CD14-positive monocyte (primary cell): ENCODE measurements around the gene NKD2. TPM values are rescaled to one million over a fixed set of nuclear protein-coding genes. Genes with fewer than 3 reads are reported as not detected.

Source experiments
- DNase-seq, 3 donors: peaks; one replicate each; pipeline ENCODE4 v3.0.0-alpha.2; 2011 to 2022
- H2AFZ ChIP-seq: 2 replicates; pipeline ENCODE4 v1.6.0; 2012; ENCODE audit warnings: mild to moderate bottlenecking, low read depth, low read length, inconsistent platforms; ENCODE audit not compliant: insufficient read depth, poor library complexity, severe bottlenecking
- H3K27ac ChIP-seq, 2 donors: 1 replicate in 1 of 2; 2 replicates in 1 of 2; pipeline ENCODE4 v1.5.1; 2012 to 2013; ENCODE audit warnings: low read length in 2 of 2, control low read depth in 1 of 2, inconsistent platforms in 1 of 2, low read depth in 1 of 2, mild to moderate bottlenecking in 1 of 2
- H3K27me3 ChIP-seq, 2 donors: one replicate each; pipeline versions ENCODE4 v1.6.0 to v1.6.1; 2011 to 2013; ENCODE audit warnings: low read length in 2 of 2; ENCODE audit not compliant: control insufficient read depth in 2 of 2, insufficient read depth in 2 of 2
- H3K36me3 ChIP-seq, 2 donors: replicated peaks in 1 of 2; 1 replicate in 1 of 2; 2 replicates in 1 of 2; pipeline versions ENCODE4 v1.5.1 to v1.6.1; 2012 to 2013; ENCODE audit warnings: low read length in 2 of 2, control low read depth in 1 of 2, inconsistent platforms in 1 of 2, mild to moderate bottlenecking in 1 of 2; ENCODE audit not compliant: insufficient read depth in 2 of 2, control insufficient read depth in 1 of 2
- H3K4me1 ChIP-seq, 2 donors: 1 replicate in 1 of 2; 2 replicates in 1 of 2; pipeline versions ENCODE4 v1.5.1 to v1.6.1; 2012 to 2013; ENCODE audit warnings: low read length in 2 of 2, control low read depth in 1 of 2, inconsistent platforms in 1 of 2, mild to moderate bottlenecking in 1 of 2, moderate library complexity in 1 of 2; ENCODE audit not compliant: insufficient read depth in 2 of 2, control insufficient read depth in 1 of 2
- H3K4me2 ChIP-seq: replicated peaks from 2 replicates; pipeline ENCODE3; 2012; ENCODE audit warnings: low read length, moderate library complexity, mild to moderate bottlenecking; ENCODE audit not compliant: poor library complexity, severe bottlenecking; ENCODE audit errors: extremely low read depth
- H3K4me3 ChIP-seq, 3 experiments: fragments of 200-600 bp in 1 of 3; sonication (generic) in 1 of 3; replicated peaks in 1 of 3; 1 replicate in 2 of 3; 2 replicates in 1 of 3; pipeline ENCODE4 v1.5.1; 2011 to 2013; ENCODE audit warnings: low read length in 3 of 3, mild to moderate bottlenecking in 3 of 3, control low read depth in 2 of 3, low read depth in 2 of 3, inconsistent platforms in 1 of 3, moderate library complexity in 1 of 3
- H3K79me2 ChIP-seq: 2 replicates; pipeline ENCODE4 v1.6.0; 2012; ENCODE audit warnings: mild to moderate bottlenecking, control low read depth, inconsistent platforms, low read length, moderate library complexity; ENCODE audit not compliant: insufficient read depth
- H3K9ac ChIP-seq: 2 replicates; pipeline ENCODE4 v1.6.0; 2017; ENCODE audit warnings: low read length, mild to moderate bottlenecking; ENCODE audit not compliant: insufficient read depth, poor library complexity, severe bottlenecking
- H3K9me3 ChIP-seq, 2 donors: replicated peaks in 1 of 2; 1 replicate in 1 of 2; 2 replicates in 1 of 2; pipeline versions ENCODE4 v1.5.1 to v1.6.1; 2012 to 2013; ENCODE audit warnings: low read length in 2 of 2, control low read depth in 1 of 2; ENCODE audit not compliant: control insufficient read depth in 1 of 2, insufficient read depth in 1 of 2
- H4K20me1 ChIP-seq: 2 replicates; pipeline ENCODE4 v1.6.0; 2012; ENCODE audit warnings: mild to moderate bottlenecking, low read length, control low read depth, moderate library complexity; ENCODE audit not compliant: insufficient read depth
- H3K27ac Mint-ChIP-seq, 7 donors: one replicate each; pipeline ENCODE4 v1.8.0; 2020; ENCODE audit warnings: mild to moderate bottlenecking in 7 of 7, mixed read lengths in 7 of 7, moderate library complexity in 6 of 7, inconsistent platforms in 2 of 7
- H3K27me3 Mint-ChIP-seq, 3 donors: one replicate each; pipeline ENCODE4 v1.8.0; 2021 to 2022; ENCODE audit warnings: low read depth in 3 of 3, mild to moderate bottlenecking in 3 of 3, mixed read lengths in 3 of 3, moderate library complexity in 3 of 3, inconsistent platforms in 1 of 3
- H3K36me3 Mint-ChIP-seq, 2 donors: one replicate each; pipeline ENCODE4 v1.8.0; 2020; ENCODE audit warnings: mixed read lengths in 2 of 2, inconsistent platforms in 1 of 2, mild to moderate bottlenecking in 1 of 2
- H3K4me1 Mint-ChIP-seq: one replicate; pipeline ENCODE4 v1.8.0; 2020; ENCODE audit warnings: mild to moderate bottlenecking, mixed read lengths
- H3K4me3 Mint-ChIP-seq, 2 donors: one replicate each; pipeline ENCODE4 v1.8.0; 2020; ENCODE audit warnings: mild to moderate bottlenecking in 2 of 2, mixed read lengths in 2 of 2, moderate library complexity in 1 of 2
- H3K9me3 Mint-ChIP-seq, 7 donors: one replicate each; pipeline ENCODE4 v1.8.0; 2020 to 2022; ENCODE audit warnings: mixed read lengths in 7 of 7, mild to moderate bottlenecking in 6 of 7, moderate library complexity in 6 of 7, inconsistent platforms in 2 of 7
- CTCF ChIP-seq: fragments of 200-600 bp; IDR thresholded peaks from one replicate; pipeline ENCODE4 v1.8.0; 2022; ENCODE audit warnings: antibody characterized with exemption, mild to moderate bottlenecking
- WGBS: methylation state at CpG from one replicate; pipeline ENCODE4 v1.1.5; 2013; ENCODE audit warnings: missing lambda C conversion rate; ENCODE audit not compliant: insufficient coverage; 5-methylcytosine and 5-hydroxymethylcytosine counted together
- intact Hi-C, 2 donors: fragments of 100-400 bp; cut with micrococcal nuclease; formaldehyde crosslinking; loops; one replicate each; pipeline versions ENCODE4 v1.15.0 to v1.15.1; 2023
- polyA plus RNA-seq, 3 donors: library from polyadenylated mRNA; depleted of rRNA in 1 of 3; unstranded in 2 of 3; stranded (reverse) in 1 of 3; fragments of 300-500 nt in 2 of 3; fragments of >200 nt in 1 of 3; fragmentation: Illumina TruSeq in 2 of 3; gene quantifications; 1 replicate in 2 of 3; 2 replicates in 1 of 3; pipeline ENCODE4 v1.2.3, GENCODE V29; 2012 to 2021

NKD2 gene
- polyA plus RNA-seq, 3 donors = not detected

GRCh38 chr5:1074226-1074625 is 65.6 kb downstream of the NKD2 start:
- H3K4me1 ChIP-seq = no peaks in the 10 kb centered on the region

GRCh38 chr5:1074816-1075554 is 66.4 kb downstream of the NKD2 start:
- WGBS = 95% methylated on average over 35 of the region's 40 CpGs
- no peak overlapping the region for H3K9ac ChIP-seq
- no peak for TF ChIP-seq CTCF
- no peak overlapping the region for H3K4me3 Mint-ChIP-seq
- peaks cover 22 to 36% of the 10 kb centered on the region in 2 donors for H3K36me3 ChIP-seq
- H3K27me3 ChIP-seq = no peaks in the 10 kb centered on the region
- H3K27ac Mint-ChIP-seq = peak overlapping the region in 1 of 7 donors; percentile 42
- no peak overlapping the region for H3K4me2 ChIP-seq
- H3K27me3 Mint-ChIP-seq = no peaks in the 10 kb centered on the region
- no peak for DNase-seq
- intact Hi-C loops = no loop called here
- no peak overlapping the region for H2AFZ ChIP-seq
- no peaks in the 10 kb centered on the region for H3K79me2 ChIP-seq
- no peaks in the 10 kb centered on the region for H3K9me3 ChIP-seq
- H4K20me1 ChIP-seq = peaks cover 8% of the 10 kb centered on the region
- peaks cover 25 to 44% of the 10 kb centered on the region in 2 donors for H3K36me3 Mint-ChIP-seq
- no peaks in the 10 kb centered on the region for H3K4me1 ChIP-seq
- H3K27ac ChIP-seq = no peak overlapping the region
- no peak overlapping the region for H3K4me3 ChIP-seq
- H3K4me1 Mint-ChIP-seq = no peaks in the 10 kb centered on the region
- H3K9me3 Mint-ChIP-seq = no peaks in the 10 kb centered on the region

More at GRCh38 chr5:1074226-1074625, 65.6 kb downstream of the NKD2 start:
- Histone ChIP-seq H3K27ac (no peak overlapping the region), H3K27me3 (no peaks in the 10 kb centered on the region), H4K20me1 (peaks cover 14% of the 10 kb centered on the region), H3K79me2 (no peaks in the 10 kb centered on the region), H3K9me3 (no peaks in the 10 kb centered on the region), H3K4me3 (no peak overlapping the region), H3K36me3 (peaks cover 18 to 35% of the 10 kb centered on the region in 2 donors), H3K4me2 (no peak overlapping the region), H2AFZ (no peak overlapping the region), H3K9ac (no peak overlapping the region)
- no peak for TF ChIP-seq CTCF
- no peak for DNase-seq
- H3K27ac Mint-ChIP-seq = peak overlapping the region in 1 of 7 donors; percentile 25
- no peaks in the 10 kb centered on the region for H3K9me3 Mint-ChIP-seq
- WGBS = 100% methylated on average over 7 of the region's 18 CpGs
- H3K27me3 Mint-ChIP-seq = no peaks in the 10 kb centered on the region
- H3K36me3 Mint-ChIP-seq = peaks cover 25 to 43% of the 10 kb centered on the region in 2 donors
- no peak overlapping the region for H3K4me3 Mint-ChIP-seq
- intact Hi-C loops = no loop called here
- no peaks in the 10 kb centered on the region for H3K4me1 Mint-ChIP-seq
